Renal cortex interstitium (tissue), 15 donors: ENCODE data around the gene POTEJ. TPM values are rescaled to one million over a fixed set of nuclear protein-coding genes. Genes with fewer than 3 reads are reported as not detected.
"Not testable (repeated sequence)": the region's sequence is repeated elsewhere in the genome, so short reads cannot be mapped to it uniquely, and the experiment has no call there.

Source experiments
- DNase-seq, 11 donors: peaks; one replicate each; pipeline ENCODE4 v3.0.0-alpha.2; 2013; ENCODE audit warnings: low read depth in 9 of 11, low spot score in 4 of 11; ENCODE audit errors: extremely low read depth in 1 of 11
- long read RNA-seq, 16 experiments: transcript quantifications; one replicate each; lab custom pipeline, GENCODE V29; 2026
- polyA plus RNA-seq, 3 donors: library from polyadenylated mRNA; unstranded; fragments of 120-200 nt; gene quantifications; one replicate each; pipeline ENCODE4 v1.2.1, GENCODE V29; 2013; ENCODE audit not compliant: insufficient read length in 3 of 3

POTEJ gene
- under 1 TPM in 1 of 3 donors, not detected in 2; 0.04 TPM for polyA plus RNA-seq
- long read RNA-seq, donor 1 = 0 reads
- long read RNA-seq, donor 2 = 0 reads
- long read RNA-seq, donor 3 = 0 reads
- long read RNA-seq, donor 4 = 0 reads
- long read RNA-seq, donor 5 = 0 reads
- long read RNA-seq, donor 6 = 0 reads
- long read RNA-seq, donor 7 = 0 reads
- long read RNA-seq, donor 8, partial matches to known transcripts = 0 of 6 reads
- long read RNA-seq, donor 8, other reads (novel, unspliced or antisense) = 6 of 6 reads
- long read RNA-seq, donor 9 = 0 reads
- long read RNA-seq, donor 10 = 0 reads
- long read RNA-seq, donor 11, partial matches to known transcripts = 0 of 5 reads
- long read RNA-seq, donor 11, other reads (novel, unspliced or antisense) = 5 of 5 reads
- long read RNA-seq, donor 12 = 0 reads
- long read RNA-seq, donor 13, partial matches to known transcripts = 0 of 7 reads
- long read RNA-seq, donor 13, other reads (novel, unspliced or antisense) = 7 of 7 reads
- long read RNA-seq, donor 14 = 0 reads
- long read RNA-seq, donor 15 = 0 reads
- long read RNA-seq, donor 16, partial matches to known transcripts = 0 of 9 reads
- long read RNA-seq, donor 16, other reads (novel, unspliced or antisense) = 9 of 9 reads

DNA sequence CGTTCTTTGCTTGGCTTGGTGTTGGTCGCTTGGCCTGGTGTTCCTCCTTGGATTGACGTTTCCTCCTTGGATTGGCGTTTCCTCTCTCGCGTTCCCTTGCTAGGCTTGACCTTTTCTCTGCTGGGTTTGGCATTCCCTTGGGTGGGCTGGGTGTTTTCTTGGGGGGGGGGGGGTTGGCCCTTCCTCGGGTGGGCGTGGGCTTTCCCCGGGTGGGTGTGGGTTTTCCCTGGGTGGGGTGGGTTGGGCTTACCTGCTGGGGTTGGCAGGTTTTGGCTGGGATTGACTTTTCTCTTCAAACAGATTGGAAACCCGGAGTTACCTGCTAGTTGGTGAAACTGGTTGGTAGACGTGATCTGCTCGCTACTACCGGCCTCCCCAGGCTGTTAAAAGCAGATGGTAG lies at the start of gene POTEJ:
TSS of gene POTEJ (plus strand) at position 301 of the 400 bp plus-strand sequence. CDS start at position 394, 93 bp downstream.
- not testable (repeated sequence) for DNase-seq

DNA sequence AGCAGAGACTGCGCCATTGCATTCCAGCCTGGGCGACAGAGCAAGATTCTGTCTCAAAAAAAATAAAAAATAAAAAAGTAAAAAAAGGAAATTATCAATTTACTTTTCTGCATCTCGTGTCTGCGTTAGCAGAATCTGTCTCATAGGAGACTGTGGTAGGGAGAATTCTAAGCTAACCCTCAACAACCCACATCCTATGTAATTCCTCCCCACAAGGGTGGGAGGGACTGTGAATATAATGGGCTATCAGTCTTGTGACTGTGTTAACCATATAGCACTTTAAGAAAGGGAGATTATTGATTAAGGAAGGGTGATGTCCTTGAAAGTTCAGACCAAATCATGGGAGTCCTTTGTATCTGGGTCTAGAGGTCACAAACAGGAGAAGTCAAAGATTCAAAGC lies 45.1 kb upstream of the POTEJ start:
- DNase-seq = not testable (repeated sequence)

DNA sequence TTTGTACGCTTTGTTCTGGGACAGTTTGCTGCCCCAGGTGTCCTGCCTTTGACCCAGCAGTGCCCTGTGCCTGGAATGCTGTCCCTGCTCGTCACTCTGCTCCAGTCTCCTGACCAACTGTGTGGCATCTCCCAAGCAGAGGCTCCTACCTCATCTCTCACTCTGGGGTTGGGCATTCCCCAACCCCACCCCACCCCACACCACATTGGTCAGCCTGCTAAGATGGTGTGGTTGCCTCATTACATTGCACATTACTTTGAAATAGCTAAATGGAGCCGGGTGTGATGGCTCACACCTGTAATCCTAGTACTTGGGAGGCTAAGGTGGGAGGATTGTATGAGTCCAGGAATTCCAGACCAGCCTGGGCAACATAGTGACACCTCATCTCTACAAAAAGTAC lies 39.3 kb upstream of the POTEJ start:
- not testable (repeated sequence) for DNase-seq

DNA sequence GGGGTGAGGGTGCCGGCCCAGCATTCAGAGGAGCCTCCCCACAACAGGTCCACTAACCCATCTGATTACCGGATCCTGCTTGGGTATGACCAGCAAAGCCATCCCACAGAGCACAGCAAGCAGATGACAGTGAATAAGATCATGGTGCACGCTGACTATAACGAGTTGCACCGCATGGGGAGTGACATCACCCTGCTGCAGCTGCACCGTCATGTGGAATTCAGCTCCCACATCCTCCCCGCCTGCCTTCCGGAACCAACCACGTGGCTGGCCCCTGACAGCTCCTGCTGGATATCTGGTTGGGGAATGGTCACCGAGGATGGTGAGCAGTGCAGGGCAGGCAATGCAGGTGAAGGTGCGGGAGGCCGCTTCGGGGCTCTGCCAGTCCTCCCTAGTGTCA lies 37.0 kb upstream of the POTEJ start:
- not testable (repeated sequence) for DNase-seq

DNA sequence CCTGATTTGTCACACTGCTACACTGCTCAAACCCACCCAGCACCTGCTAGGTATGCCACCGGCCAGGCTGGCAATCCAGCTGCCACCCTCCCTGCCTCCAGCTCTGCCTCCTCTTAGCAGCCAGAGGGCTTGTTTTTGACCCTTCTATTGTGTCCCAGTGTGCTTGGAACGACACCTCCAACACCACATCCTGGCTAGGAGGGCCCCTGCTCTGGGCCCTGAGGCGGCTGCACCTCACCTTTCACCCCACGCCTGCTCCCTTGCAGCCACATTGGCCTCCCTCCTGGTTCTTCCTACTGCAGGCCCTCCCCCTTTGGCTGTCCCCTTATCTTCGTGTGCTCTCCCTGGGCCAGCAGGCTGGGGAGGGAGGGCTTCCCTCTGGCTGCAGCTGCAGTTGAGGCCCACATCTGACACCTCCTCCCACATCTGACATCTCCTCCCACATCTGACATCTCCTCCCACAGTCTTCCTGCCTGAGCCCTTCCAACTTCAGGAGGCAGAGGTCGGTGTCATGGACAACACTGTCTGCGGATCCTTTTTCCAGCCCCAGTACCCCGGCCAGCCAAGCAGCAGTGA lies 34.9 kb upstream of the POTEJ start:
- not testable (repeated sequence) for DNase-seq

DNA sequence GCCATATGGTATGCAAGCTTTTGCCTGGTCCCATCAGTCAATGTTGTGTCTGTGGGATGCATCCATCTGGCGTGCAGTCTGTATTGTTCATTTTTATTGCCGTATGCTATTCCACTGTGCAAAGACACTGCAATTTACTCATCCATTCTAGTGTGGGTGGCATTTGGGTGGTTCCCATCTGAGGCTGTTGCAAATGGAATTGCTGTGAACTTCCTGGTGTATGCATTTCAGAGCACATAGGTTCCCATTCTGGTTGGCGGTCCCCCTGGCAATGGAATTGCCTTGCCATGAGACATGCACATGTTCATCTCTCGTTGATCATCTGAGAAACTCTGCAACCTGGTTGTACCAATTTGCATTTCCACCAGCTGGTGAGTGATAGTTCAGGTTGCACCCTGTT lies 33.7 kb upstream of the POTEJ start:
- not testable (repeated sequence) for DNase-seq

DNA sequence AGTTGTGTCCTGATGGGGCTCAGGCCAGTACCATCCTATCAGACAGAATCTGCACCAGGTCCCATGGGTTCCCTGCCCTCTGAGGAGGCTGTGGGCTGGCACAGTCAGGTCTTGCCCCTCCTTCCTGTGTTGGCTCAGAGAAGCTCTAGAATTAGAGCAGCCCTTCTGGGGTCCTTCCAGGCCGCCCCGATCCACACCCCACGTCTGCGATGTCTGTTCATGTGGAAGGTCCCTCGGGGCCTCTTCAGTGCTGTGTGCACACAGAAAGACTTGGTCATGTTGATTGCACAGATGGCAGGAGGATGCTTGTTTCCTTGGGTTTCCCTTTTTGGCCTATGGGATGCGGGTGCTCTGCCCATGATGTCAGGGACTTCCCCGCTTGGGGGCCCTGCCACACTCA lies 32.1 kb upstream of the POTEJ start:
- DNase-seq = not testable (repeated sequence)

DNA sequence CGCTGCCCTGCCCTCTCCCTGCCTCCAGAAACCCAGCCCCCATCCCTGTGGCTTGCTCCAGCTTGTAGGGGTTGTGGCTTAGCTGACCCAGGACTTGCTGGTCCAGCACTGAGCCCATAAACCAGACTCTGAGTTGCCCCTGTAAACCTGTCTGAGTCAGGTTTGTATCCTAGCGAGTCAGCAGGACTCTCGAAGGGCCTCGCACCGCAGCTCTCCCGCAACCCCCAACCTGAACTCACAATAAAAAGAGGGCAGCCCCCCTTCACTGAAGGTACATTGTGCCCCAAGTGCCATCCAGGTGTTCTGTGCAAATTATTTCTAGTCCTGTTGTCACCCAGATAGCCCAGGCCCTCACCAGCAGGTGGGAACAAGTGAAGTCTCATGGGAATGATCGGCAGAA lies 29.7 kb upstream of the POTEJ start:
- DNase-seq = not testable (repeated sequence)

DNA sequence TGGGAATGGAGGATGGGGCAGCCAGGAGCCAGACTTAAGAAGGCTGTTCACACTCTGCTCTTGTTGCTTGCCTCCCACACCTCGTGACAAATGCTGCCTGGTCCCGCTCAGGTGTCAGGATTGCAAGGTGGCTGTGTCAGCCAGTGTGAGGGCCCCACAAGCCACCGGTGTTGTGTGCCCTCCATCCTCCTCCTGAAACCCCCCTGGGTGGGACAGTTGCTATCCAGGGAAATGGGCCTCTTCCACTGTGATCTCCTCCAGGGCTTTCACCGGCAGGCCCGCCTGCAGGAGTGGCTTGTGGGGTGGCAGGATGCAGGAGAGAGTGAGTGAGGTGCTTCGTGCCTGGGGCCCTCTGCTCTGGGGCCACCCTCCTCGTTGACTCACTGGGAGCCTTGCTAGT lies 28.3 kb upstream of the POTEJ start:
- not testable (repeated sequence) for DNase-seq

DNA sequence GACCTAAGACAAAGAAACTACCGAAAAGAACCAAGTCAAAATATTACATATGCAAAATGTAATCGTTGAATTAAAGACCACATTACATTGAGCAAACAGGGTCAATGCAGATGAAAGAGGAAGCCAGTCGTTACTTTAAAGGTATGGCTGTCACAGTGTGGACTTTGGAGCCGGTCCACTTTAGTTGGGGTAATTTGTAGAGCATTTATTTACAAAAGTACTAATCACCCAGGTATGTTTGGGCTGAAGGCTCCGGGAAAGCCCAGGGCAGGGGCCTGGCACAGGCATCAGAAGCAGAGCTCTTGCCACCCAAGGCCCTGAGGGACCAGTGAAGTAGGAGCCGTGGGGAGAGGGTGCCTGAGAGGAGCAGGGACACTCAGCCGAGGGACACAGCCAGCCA lies 27.7 kb upstream of the POTEJ start:
- not testable (repeated sequence) for DNase-seq

DNA sequence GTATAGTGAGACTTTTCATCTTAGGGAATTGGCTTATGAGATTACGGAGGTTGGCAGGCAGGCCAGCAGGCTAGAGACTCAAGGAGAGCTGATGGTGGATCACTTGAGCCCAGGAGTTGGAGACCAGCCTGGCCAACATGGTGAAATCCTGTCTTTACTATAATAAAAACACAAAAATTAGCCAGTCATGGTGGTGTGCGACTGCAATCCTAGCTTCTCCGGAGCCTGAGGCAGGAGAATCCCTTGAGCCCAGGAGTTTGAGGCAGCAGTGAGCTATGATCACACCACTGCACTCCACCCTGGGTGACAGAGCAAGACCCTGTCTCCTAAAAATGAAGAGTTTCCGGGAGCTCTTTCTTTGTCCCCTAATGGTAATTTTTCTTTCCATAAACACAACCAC lies 26.5 kb upstream of the POTEJ start:
- not testable (repeated sequence) for DNase-seq

DNA sequence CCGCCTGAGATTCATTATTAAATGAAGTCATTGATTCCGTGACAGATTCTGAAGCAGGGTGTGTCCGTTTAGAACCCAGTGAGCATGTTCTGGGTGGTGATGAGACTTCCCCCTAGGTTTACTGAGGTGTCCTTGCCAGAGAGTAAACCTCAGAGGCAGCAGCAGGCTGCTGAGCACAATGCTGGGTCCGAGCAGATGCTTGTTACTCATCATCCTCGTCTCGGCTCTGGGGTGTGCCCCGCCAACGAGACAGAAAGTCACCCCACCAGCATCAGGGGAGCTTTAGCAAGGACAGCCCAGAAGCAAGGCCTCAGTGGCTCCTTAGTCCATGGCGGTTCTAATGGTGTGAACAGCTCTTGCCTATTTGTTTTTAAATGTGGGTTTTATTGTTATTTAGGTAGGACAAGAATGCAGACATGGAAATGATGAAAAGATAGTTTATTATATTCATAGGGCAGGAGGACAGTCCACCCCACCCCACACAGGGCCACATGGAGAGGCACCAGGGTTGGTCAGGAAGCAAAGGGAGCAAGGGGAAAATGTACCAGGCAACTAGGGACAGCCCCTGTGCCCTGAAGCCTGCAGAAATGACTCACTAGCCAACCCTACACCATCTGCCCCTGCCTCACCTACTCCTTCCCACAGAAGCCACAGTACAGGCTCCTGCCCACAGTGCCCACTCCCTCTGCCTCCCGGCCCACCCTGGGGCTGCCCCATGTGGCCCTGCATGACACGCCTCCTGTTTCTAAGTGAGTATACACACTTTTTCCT lies 22.4 kb upstream of the POTEJ start:
- DNase-seq = not testable (repeated sequence)

DNA sequence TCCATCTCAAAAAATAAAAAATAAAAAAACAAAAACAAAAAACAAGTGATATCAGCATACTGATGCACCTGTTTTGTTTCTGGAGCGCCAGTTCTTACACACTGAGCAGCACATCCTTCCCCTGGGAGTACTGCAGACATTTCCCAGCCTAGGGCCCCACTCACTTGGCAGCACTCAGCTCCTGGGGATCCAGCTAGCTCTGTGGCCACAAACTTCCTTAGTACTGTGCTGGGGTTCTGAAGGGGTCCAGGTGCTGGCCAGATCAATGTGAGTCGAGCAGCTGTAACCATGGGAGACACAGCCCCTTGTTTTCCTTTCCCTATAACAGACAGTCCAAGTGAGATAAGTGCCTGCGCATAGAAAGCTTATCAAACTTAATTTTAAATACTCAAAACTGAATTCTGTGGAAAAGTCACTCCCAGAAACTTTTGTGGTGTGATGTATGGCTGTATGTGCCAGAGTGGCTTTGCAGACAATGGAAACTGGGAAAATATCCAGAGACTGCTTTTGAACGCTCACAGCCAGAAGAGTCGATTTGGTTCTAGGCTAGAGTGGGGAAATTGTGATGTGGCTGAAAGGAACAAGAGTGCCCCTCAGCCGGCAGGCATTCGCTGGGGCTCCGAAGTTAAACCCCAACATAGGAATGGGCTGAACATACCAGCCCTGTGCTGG lies 20.9 kb upstream of the POTEJ start:
- not testable (repeated sequence) for DNase-seq

DNA sequence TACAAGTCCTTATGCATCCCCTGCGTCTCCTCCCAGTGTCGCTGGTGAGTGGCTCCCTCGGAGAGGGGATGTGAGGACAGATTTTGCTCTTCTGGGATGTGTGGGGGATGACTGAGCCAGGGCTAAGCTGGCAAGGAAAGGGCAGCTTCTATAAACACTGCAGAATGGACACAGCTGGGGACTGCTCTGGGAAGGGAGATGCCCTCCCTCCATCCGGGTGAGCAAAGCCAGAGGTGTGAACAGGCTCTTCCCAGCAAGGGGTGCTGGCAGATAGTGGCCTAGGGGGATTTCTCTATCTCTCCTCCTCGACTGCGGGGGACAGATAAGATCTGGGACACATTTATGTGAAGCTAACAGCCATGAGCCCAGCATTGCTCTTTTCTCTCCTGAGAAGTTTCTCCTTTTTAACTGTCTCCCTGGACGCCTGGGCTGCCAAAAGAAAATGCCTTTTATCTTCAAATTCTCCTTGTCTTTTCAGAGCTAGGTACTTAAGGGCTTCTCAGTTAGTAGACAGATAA lies 20.3 kb upstream of the POTEJ start:
- not testable (repeated sequence) for DNase-seq

DNA sequence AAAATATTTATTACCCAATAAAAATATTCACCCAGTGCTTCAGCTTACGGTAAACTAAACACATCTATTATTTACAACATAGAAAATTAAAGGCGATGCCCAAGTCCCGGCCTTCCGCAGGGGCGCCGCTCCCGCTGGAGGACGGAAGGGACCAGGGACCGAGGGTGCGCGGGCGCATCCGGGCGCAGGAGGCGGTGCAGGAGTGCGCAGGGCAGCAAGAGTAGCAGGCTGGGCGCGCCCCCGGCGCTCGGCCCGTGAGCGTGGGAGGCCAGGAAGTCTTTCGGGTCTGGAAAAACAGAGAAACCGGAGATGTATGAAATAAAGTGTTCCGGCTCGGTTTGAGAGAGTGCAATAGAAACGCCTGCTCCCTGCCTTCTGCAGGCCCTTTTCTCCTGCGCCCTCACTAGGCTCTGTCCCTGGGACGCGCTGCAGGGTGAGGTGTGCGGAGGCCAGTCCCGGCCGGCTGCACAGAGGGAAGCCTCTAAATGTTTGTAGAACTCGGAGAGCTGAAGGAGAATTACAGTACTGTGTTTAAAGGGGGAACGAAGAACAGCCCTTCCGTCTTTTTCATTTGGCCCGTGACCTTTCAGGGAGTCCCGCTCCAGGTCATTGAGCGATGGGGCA lies 18.3 kb upstream of the POTEJ start:
- not testable (repeated sequence) for DNase-seq

DNA sequence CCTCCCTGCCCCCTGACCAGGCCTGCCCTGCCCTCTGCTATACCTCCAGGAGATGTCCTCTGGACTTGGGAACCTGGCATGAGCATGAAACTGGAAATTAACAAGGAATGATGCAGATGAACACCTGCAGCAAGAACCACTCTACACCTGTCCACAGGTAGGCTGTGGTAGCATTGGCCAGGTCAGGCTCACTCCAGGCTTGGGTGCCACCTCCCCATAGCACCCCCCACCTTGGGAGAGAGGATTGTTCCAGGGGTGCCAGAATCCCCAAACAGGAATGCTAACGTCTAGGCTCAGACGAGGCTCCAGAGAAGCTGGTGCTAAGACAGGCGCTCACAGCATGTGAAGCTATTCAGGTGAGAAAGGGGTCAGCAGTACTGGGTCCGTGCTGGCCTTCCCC lies 17.2 kb upstream of the POTEJ start:
- not testable (repeated sequence) for DNase-seq

DNA sequence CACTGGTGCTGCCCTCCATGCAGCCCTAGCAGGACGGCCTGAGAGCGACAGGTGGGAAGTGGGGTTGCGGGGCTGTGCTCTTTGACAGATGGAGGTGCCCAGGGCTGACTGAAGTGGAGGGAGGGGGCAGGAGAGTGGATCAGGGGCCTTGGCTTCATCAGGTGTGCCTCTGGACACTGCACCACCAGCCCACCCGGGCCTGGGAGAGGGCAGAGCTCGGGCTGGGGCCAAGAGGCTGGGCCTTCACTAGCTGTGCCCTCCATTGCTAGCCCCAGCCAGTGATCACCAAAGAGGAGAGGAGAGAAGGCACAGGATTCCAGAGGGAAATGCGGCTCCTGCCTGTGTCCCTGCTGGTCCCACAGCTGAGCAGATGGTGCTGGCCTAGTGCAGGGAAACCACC lies 14.5 kb upstream of the POTEJ start:
- not testable (repeated sequence) for DNase-seq

DNA sequence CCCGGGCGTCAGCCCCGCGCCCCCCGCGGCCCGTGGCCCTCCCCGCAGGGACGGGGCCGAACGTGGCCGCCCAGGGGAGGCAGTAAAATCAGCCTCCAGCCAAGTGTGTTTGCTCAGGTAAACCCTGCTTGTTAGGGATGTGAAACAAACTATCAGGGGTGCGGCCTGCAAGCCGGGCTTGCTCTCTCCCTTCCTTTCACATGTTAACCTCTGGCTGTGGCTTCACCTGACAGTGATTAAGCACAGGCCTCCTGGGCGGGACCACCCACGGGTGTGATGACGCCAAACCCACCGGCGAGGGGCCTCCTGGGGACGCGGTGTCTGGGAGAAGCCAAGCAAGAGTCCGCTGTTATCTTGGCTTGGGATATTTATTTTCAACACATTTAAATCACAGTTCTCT lies 13.2 kb upstream of the POTEJ start:
- not testable (repeated sequence) for DNase-seq
